GM19324 (cell line): ENCODE results near the gene FAM193A.
"Not testable (repeated sequence)": the region's sequence is repeated elsewhere in the genome, so short reads cannot be mapped to it uniquely, and the experiment has no call there.

Experiments
- ATAC-seq: cut with Tn5 transposase; IDR thresholded peaks from one replicate; pipeline ENCODE4 v1.9.1; 2021; ENCODE audit warnings: mild to moderate bottlenecking, moderate library complexity; ENCODE audit not compliant: unreplicated experiment, low FRiP score

The FAM193A gene

GRCh38 chr4:2716236-2716635, 179.8 kb downstream of the FAM193A start:
- ATAC-seq, result no peak

GRCh38 chr4:2721586-2721985, 185.1 kb downstream of the FAM193A start:
- ATAC-seq, result no peak

GRCh38 chr4:2722033-2722432, 185.6 kb downstream of the FAM193A start:
- no peak for ATAC-seq

- no peak for ATAC-seq
Observed at GRCh38 chr4:2723751-2724150, 187.3 kb downstream of the FAM193A start.

GRCh38 chr4:2725380-2725779, 188.9 kb downstream of the FAM193A start:
- ATAC-seq, result no peak

- not testable (repeated sequence) for ATAC-seq
Observed at GRCh38 chr4:2726881-2727280, 190.4 kb downstream of the FAM193A start.

- no peak for ATAC-seq
Observed at GRCh38 chr4:2728221-2728620, 191.8 kb downstream of the FAM193A start.

GRCh38 chr4:2728806-2729532, 192.5 kb downstream of the FAM193A start:
- no peak for ATAC-seq

- ATAC-seq, result no peak
Observed at GRCh38 chr4:2729533-2729875, 193.1 kb downstream of the FAM193A start.

GRCh38 chr4:2731907-2732317, 195.5 kb downstream of the FAM193A start:
- no peak for ATAC-seq

GRCh38 chr4:2732526-2732925, 196.1 kb downstream of the FAM193A start:
- ATAC-seq, result no peak

GRCh38 chr4:2733001-2733843, 196.8 kb downstream of the FAM193A start:
- no peak for ATAC-seq

- no peak for ATAC-seq
Observed at GRCh38 chr4:2733844-2734574, 197.6 kb downstream of the FAM193A start.

- ATAC-seq, result no peak
Observed at GRCh38 chr4:2734612-2735011, 198.2 kb downstream of the FAM193A start.

GRCh38 chr4:2735869-2736268, 199.4 kb downstream of the FAM193A start:
- ATAC-seq, result no peak

GRCh38 chr4:2738296-2738695, 201.8 kb downstream of the FAM193A start:
- not testable (repeated sequence) for ATAC-seq

- no peak for ATAC-seq
Observed at GRCh38 chr4:2741626-2742025, 205.2 kb downstream of the FAM193A start.

GRCh38 chr4:2742081-2742822, 205.8 kb downstream of the FAM193A start:
- ATAC-seq, result no peak

GRCh38 chr4:2742823-2743517, 206.5 kb downstream of the FAM193A start:
- ATAC-seq, result no peak
